ENCODE data around the gene VKORC1L1. TPM values are rescaled to one million over a fixed set of nuclear protein-coding genes. Genes with fewer than 3 reads are reported as not detected.

VKORC1L1 gene
- total RNA-seq, 3 donors from 2014 or later (not counting 1 experiment from before 2014, with no cell fraction given), result 5.7 to 8.2 (median 7.1) TPM

DNA sequence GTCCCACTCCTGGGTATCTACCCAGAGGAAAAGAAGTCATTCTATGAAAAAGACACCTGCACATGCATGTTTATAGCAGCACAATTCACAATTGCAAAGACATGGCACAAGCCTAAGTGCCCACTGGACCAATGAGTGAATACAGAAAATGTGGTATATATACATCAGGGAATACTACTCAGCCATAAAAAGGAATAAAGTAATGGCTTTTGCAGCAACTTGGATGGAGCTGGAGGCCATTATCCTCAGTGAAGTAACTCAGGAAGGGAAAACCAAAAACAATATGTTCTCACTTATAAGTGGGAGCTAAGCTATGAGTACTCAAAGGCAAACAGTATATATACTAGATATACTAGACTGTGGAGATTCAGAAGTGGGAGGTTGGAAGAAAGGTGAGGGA, 53.7 kb downstream of the VKORC1L1 start:
- no peak overlapping the region for H3K4me3 ChIP-seq (ENCODE audit: low read length)
- H3K27ac ChIP-seq (ENCODE audit: low read length), result no peak overlapping the region
- no peaks in the 10 kb centered on the region for H3K4me1 ChIP-seq (ENCODE audit: control insufficient read depth, insufficient read depth, low read length)
- H3K27ac Mint-ChIP-seq, result no peak overlapping the region
- intact Hi-C loops (cut with micrococcal nuclease), result no loop called here
- no peak for ATAC-seq
- H3K9me3 ChIP-seq (ENCODE audit: control insufficient read depth, insufficient read depth, low read length), result no peaks in the 10 kb centered on the region
- no peaks in the 10 kb centered on the region for H3K9me3 Mint-ChIP-seq
- DNase-seq, result no peak
- H3K27me3 ChIP-seq (ENCODE audit: control insufficient read depth, insufficient read depth, low read length), result no peaks in the 10 kb centered on the region
- H3K27me3 Mint-ChIP-seq (ENCODE audit: low read depth in 2 of 2), result no peaks in the 10 kb centered on the region
- TF ChIP-seq, protein P1, sequence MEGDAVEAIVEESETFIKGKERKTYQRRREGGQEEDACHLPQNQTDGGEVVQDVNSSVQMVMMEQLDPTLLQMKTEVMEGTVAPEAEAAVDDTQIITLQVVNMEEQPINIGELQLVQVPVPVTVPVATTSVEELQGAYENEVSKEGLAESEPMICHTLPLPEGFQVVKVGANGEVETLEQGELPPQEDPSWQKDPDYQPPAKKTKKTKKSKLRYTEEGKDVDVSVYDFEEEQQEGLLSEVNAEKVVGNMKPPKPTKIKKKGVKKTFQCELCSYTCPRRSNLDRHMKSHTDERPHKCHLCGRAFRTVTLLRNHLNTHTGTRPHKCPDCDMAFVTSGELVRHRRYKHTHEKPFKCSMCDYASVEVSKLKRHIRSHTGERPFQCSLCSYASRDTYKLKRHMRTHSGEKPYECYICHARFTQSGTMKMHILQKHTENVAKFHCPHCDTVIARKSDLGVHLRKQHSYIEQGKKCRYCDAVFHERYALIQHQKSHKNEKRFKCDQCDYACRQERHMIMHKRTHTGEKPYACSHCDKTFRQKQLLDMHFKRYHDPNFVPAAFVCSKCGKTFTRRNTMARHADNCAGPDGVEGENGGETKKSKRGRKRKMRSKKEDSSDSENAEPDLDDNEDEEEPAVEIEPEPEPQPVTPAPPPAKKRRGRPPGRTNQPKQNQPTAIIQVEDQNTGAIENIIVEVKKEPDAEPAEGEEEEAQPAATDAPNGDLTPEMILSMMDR (IDR thresholded peaks at IDR 0.05), result no peak
- H3K36me3 ChIP-seq (ENCODE audit: control insufficient read depth, insufficient read depth, low read length), result no peaks in the 10 kb centered on the region
- H3K36me3 Mint-ChIP-seq, result no peaks in the 10 kb centered on the region
- H3K4me1 Mint-ChIP-seq, result peaks cover 21 to 41% of the 10 kb centered on the region in 2 donors
- no peak overlapping the region for H3K4me3 Mint-ChIP-seq

DNA sequence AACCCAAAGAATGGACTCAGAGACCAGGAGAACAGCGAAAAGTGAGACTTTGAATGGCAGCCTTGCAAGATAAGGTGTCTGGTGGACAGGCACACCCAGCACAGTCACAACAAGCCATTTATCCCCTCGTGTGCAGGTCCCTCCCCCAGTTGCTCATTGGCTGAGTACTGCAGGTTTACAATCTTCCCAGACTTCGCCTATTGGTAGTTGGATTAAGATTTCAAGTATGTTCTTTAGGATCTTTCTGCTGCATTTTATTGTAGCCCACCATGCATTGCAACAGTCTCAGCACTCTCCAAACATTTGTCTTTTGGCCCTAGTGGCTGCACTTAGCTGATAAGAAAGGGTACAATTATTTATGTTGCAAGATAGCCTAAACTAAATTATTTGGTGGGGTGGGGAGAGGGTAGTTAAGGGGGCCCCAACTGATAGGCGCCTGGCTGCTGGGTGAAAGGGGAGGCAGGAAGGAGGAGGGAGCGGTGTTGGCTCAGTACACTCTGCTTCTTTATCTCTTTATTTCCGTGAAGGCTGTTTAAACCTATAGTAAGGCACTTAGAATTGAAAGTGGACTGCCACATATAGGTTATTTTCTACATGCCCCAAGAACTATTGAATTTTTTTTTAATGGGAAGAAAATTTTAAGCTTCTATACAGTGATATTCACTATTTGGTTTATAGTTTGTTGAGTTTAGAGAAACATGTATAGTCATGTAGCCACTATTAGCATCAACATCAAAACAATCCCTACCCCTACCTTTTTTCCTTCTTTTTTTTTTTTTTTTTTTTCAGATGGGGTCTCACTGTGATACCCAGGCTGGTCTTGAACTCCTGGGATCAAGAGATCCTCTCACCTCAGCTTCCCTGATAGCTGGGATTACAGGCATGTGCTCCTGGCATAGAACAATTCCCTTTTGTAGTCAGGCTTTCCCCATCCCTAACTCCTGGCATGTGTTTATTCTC, 54.9 kb downstream of the VKORC1L1 start:
- no peaks in the 10 kb centered on the region for H3K9me3 ChIP-seq (ENCODE audit: control insufficient read depth, insufficient read depth, low read length)
- peaks cover 21 to 39% of the 10 kb centered on the region in 2 donors for H3K4me1 Mint-ChIP-seq
- no peaks in the 10 kb centered on the region for H3K9me3 Mint-ChIP-seq
- no peaks in the 10 kb centered on the region for H3K36me3 Mint-ChIP-seq
- no peaks in the 10 kb centered on the region for H3K36me3 ChIP-seq (ENCODE audit: control insufficient read depth, insufficient read depth, low read length)
- 96% methylated on average over 6 of the region's 6 CpGs for WGBS (ENCODE audit: insufficient coverage)
- TF ChIP-seq, protein P1 (IDR thresholded peaks at IDR 0.05), result no peak
- no peak overlapping the region for H3K4me3 ChIP-seq (ENCODE audit: low read length)
- H3K27me3 Mint-ChIP-seq (ENCODE audit: low read depth in 2 of 2), result no peaks in the 10 kb centered on the region
- no peaks in the 10 kb centered on the region for H3K27me3 ChIP-seq (ENCODE audit: control insufficient read depth, insufficient read depth, low read length)
- no peaks in the 10 kb centered on the region for H3K4me1 ChIP-seq (ENCODE audit: control insufficient read depth, insufficient read depth, low read length)
- H3K27ac ChIP-seq (ENCODE audit: low read length), result no peak overlapping the region
- intact Hi-C loops (cut with micrococcal nuclease), result no loop called here
- DNase-seq (no peak), ATAC-seq (no peak)
- H3K4me3 Mint-ChIP-seq, result no peak overlapping the region
- no peak overlapping the region for H3K27ac Mint-ChIP-seq

DNA sequence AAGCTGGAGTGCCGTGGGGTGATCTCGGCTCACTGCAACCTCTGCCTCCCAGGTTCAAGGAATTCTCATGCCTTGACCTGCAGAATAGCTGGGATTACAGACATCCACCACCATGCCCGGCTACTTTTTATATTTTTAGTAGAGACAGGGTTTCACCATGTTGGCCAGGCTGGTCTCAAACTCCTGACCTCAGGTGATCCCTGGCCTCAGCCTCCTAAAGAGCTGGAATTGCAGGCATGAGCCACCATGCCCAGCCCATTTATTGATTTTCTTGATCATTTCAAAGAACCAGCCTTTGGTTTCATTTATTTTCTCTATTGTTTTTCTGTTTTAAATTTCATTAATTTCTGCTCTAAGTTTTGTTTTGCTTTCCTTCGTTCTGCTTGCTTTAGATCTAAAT, 58.8 kb downstream of the VKORC1L1 start:
- no peak overlapping the region for H3K4me3 Mint-ChIP-seq
- Histone ChIP-seq H3K36me3 (ENCODE audit: control insufficient read depth, insufficient read depth, low read length) (no peaks in the 10 kb centered on the region), H3K4me1 (ENCODE audit: control insufficient read depth, insufficient read depth, low read length) (no peaks in the 10 kb centered on the region), H3K4me3 (ENCODE audit: low read length) (no peak overlapping the region), H3K27me3 (ENCODE audit: control insufficient read depth, insufficient read depth, low read length) (no peaks in the 10 kb centered on the region), H3K9me3 (ENCODE audit: control insufficient read depth, insufficient read depth, low read length) (no peaks in the 10 kb centered on the region), H3K27ac (ENCODE audit: low read length) (no peak overlapping the region)
- WGBS (ENCODE audit: insufficient coverage), result 95% methylated on average over 4 of the region's 4 CpGs
- no peak overlapping the region for H3K27ac Mint-ChIP-seq
- no peaks in the 10 kb centered on the region for H3K36me3 Mint-ChIP-seq
- DNase-seq (no peak), ATAC-seq (no peak)
- H3K9me3 Mint-ChIP-seq, result peaks cover 0 to 6% of the 10 kb centered on the region in 2 donors
- TF ChIP-seq, protein P1 (IDR thresholded peaks at IDR 0.05), result no peak
- intact Hi-C loops (cut with micrococcal nuclease), result no loop called here
- no peaks in the 10 kb centered on the region for H3K27me3 Mint-ChIP-seq (ENCODE audit: low read depth in 2 of 2)
- H3K4me1 Mint-ChIP-seq, result peaks cover 5 to 20% of the 10 kb centered on the region in 2 donors

All from natural killer cell (primary cell).